Hematopoietic multipotent progenitor cell (in vitro differentiated cells): ENCODE data around the gene TOMM7. TPM values are rescaled to one million over a fixed set of nuclear protein-coding genes. Genes with fewer than 3 reads are reported as not detected.
A peak's percentile ranks its signal among the peaks of the same experiment; 100 is the strongest.

Source experiments
- DNase-seq, 3 donors: peaks; one replicate each; pipeline ENCODE4 v3.0.0-alpha.2; 2011 to 2015; ENCODE audit warnings: low read depth in 2 of 3, low spot score in 2 of 3
- total RNA-seq: library from RNA; depleted of rRNA; stranded (reverse); fragments of >200 nt; gene quantifications from one replicate; pipeline ENCODE4 v1.2.3, GENCODE V29; 2012

The TOMM7 gene
- total RNA-seq = 140 TPM

- DNase-seq = peak; percentile 86 to 98 (median 97)
Measured at GRCh38 chr7:22822486-22823141, at the start of gene TOMM7. Gene TOMM7, minus strand, starts transcription at chr7:22822849. Its CDS starts 70 bp downstream, at chr7:22822779.

GRCh38 chr7:22872096-22872807 is 49.6 kb upstream of the TOMM7 start:
- DNase-seq = no peak

DNA sequence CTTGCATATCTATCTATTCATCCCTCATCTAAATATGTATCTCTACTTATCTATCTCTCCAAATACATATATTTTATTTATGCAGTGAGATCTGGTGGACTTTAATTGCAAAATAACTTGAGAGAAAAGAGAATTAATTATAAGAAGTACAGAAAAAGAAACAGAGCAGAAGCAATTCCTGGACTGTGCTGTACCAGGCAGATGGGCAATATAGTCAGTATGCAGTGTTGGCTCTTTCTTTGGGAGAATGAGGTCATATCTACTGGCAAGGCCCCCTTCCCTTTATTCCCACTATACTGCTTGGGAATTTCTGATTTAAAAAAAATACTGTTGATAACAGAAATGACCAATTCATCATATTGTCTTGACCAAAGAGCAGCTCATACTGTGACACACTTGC is 49.0 kb upstream of the TOMM7 start:
- no peak for DNase-seq

DNA sequence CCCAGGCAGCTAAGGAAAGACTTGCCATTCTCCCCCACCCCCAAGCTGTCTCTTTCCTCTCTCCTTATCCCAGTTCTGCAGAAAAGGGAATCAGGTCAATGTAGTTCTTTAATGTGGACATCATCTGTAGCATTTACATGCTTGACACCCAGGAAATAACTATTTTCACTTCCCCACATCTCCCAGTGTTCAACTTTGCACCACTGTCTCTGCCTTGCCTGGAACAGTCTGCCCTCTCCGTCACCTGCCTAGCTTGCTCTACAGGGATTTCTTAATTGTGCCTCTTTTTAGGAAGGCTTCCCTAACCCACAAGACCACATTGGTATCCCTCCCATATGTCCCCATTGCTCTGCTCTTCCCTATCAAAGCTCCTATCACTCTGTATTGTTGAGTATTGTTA is 45.9 kb upstream of the TOMM7 start:
- DNase-seq = no peak

- DNase-seq = no peak
Measured at GRCh38 chr7:22867589-22867988, 44.9 kb upstream of the TOMM7 start.

DNA sequence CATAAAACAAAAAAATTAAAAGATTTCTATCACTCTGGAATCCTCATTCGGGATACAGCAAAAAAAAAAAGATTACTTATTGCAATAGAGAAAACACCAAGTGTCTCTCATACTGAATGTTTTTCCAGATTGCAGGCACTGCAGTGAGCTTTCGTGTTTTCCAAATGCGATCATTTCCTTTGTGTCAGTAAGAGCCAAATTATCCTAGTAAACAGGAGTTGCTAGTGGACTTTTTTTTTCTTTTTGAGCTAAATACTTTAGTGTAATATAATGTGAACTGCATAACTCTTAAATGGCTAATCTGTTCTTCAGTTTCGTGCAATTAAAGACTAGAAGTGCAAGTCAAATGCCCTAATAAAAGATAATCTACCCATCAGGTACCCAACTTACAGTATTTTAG is 44.4 kb upstream of the TOMM7 start:
- no peak for DNase-seq

DNA sequence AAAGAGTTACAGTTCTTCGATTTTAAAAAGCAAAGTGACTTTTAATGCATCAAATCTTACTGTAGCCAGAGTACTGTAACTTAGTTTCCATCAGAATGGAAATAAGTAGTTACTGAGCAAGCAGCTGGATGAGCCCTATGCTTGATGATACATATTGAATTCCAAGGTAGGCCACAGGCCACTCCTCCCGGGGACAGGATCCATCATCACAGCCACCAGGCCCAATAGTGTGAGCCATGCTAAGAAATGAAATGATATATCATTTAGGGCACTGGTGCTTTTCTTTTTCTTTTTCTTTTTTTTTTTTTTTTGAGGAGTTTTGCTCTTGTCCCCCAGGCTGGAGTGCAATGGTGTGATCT is 42.9 kb upstream of the TOMM7 start:
- DNase-seq = no peak

DNA sequence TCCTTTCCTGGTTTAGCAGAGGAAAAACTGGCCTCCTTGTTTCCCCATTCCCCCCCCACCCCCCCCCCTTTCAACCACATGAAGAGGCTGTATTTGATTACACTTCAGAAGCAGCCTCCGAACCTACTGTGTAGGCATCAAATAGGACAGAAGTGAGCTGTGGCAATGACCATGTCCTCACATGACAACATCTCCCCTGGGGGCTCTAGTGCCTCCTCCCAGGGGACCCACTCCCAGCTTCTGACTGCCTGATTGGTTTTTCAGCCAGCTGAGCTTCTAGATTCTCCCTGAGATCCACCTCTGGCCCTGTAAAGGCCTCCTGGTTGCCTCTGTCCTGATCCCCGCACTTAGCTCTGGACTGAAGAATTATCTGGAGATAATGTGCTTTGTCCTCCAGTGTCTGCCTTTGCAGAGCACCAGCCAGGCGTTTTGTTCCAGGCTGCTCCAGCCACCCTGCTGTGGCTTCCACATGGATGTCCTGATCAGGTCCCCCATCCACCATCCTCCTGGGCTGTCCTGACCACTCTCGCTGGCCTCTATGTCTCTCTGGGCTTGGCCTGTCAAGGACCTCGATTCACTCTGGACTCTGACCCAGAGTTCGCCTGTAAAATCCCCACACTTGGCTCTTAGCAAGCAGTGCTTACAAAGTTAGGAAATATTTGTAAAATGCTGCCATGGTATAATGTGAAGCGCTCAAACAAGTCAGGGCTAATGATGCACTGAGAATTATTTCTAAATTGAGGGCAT is 42.4 kb upstream of the TOMM7 start:
- no peak for DNase-seq

DNA sequence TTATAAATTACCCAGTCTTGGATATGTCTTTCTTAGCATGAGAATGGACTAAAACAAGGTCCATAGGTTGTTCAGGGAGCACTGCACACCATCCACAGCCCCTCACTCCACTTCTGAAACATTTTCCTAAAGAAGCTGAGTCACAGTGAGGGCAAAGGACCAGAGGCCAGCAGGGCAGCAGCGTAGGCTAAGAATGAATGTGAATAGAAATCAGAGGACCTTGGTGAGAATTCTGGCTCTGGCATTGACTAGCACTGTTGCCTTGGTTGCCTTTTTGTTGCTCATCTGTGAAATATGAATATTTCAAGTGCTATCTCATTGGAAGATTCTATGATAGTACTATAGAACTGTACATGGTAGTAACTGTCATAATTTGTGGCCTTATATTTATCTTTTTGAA is 41.7 kb upstream of the TOMM7 start:
- DNase-seq = no peak

- no peak for DNase-seq
Measured at GRCh38 chr7:22863156-22863899, 40.7 kb upstream of the TOMM7 start.

GRCh38 chr7:22861576-22861975 is 38.9 kb upstream of the TOMM7 start:
- DNase-seq = no peak

DNA sequence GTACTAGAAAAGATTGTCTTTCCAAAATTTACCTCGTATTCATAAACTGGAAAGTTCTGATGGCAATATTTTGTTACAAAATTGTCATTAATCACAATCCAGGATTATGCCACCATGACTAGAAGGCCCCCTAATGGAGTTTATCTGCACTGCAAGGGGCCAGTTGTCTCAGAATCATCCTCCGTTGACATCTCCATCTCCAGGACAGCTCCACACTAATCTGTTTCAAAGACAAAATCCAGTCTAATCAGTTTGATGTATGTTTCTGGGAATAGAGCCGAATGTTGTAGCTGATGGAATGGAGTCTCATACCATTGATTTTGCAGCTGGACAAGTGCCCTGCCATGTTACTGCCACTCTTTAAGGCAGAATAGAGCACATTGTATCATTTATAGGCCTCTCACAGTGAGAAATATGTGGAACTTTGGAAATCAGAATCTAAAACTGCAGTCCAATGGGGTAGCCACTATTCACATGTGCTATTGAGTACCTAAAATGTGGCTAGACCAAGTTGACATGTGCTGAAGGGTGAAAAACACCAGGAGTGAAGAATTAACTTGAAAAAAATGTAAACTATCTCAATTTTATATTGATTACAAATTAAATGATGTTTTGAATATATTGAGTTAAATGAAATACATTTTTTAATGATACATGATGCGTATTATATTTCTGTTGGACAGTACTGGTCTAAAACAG is 38.3 kb upstream of the TOMM7 start:
- peak in 2 of 3 donors; percentile 13 to 31 for DNase-seq

GRCh38 chr7:22860337-22860736 is 37.7 kb upstream of the TOMM7 start:
- no peak for DNase-seq

DNA sequence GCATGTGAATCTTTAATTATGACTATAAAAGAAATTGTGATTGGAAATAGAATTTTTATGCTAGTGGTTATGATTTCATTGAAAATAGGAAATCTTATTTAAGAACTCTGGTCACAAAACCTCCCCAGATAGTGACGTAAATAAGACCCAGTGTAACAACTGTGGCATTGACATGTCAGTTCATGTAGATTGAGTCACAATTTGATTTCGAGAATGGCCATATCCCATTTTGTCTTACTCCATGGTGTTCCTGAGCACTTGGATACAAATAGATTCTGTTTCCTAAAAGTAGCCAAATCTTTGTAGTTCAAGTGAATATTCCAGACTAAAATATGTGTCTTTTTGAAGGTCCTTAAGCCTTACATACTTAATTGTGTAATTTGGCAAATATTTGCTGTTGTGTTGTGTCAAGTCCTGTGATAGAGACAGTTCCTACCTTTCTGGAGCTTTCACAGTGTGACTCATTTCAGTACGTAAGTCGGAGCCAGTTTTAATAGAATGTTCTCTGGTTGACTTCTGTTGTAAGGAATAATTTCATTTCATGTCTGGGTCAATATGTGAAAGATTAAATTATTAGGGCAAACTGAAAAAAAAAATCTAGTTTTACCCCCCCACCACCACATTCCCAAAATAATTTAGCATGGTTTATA is 37.1 kb upstream of the TOMM7 start:
- DNase-seq = no peak

GRCh38 chr7:22858640-22859561 is 36.3 kb upstream of the TOMM7 start:
- no peak for DNase-seq

DNA sequence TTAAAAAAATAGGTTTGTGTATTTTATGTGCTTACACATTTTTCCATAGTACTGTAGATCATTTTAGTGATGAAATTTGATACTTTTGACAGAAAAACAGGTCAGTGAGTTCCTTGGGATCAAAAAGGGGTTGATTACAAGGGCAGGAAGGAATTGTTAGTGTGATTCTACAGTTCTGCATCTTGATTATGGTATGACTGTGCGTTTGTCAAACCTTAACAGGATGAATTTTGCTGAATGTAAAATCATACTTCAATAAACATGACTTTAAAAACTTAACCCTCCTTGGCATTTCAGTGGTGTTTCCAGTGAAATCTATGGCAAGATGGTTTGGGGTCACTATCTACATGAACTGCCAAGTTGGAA is 35.6 kb upstream of the TOMM7 start:
- no peak for DNase-seq

GRCh38 chr7:22856416-22856815 is 33.8 kb upstream of the TOMM7 start:
- no peak for DNase-seq

- DNase-seq = no peak
Measured at GRCh38 chr7:22855049-22855392, 32.4 kb upstream of the TOMM7 start.
